ENCODE measurements around the gene PDCD7. TPM values are rescaled to one million over a fixed set of nuclear protein-coding genes. Genes with fewer than 3 reads are reported as not detected.
"Not testable (repeated sequence)": the region's sequence is repeated elsewhere in the genome, so short reads cannot be mapped to it uniquely, and the experiment has no call there.

Gene PDCD7, protein sequence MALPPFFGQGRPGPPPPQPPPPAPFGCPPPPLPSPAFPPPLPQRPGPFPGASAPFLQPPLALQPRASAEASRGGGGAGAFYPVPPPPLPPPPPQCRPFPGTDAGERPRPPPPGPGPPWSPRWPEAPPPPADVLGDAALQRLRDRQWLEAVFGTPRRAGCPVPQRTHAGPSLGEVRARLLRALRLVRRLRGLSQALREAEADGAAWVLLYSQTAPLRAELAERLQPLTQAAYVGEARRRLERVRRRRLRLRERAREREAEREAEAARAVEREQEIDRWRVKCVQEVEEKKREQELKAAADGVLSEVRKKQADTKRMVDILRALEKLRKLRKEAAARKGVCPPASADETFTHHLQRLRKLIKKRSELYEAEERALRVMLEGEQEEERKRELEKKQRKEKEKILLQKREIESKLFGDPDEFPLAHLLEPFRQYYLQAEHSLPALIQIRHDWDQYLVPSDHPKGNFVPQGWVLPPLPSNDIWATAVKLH
- 19.6 TPM for polyA plus RNA-seq (2012; ENCODE audit: missing spikeins)

DNA sequence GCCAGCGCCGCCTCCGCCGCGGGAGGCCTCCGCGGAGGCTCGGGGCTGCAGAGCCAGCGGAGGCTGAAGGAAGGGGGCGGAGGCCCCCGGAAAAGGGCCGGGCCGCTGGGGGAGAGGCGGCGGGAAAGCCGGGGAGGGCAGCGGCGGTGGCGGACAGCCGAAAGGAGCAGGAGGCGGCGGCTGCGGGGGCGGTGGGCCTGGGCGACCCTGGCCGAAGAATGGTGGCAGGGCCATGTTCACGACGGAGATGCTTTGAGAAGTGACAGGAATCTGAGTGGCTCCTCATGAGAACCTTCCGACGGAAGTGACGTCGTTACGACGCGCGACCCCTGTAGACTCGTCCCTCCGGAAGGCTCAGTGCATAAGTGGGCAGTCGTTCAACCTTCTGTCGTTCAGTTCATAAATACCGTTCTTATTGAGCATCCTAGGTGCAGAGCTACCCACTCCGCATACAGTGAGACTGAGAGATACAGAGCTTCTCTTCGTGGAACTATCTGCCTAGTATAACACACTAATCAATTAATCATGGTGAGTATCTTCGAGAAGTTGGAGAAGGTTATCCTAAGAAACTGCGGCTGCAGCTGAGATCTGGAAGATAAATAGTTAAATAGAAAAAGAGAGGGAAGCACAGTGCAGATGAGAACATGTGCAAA, at the start of gene PDCD7:
PDCD7 (minus strand) TSS at position 261 of the 653 bp plus-strand sequence; CDS start at position 234, 27 bp downstream.
- peak; percentile 96 for TF ChIP-seq POLR2A (IDR thresholded peaks at IDR 0.05; ENCODE audit: low read depth, low read length)
- TF ChIP-seq TAF1 (IDR thresholded peaks at IDR 0.05; ENCODE audit: borderline replicate concordance, low read depth, low read length) = peak; percentile 95
- TF ChIP-seq POLR2AphosphoS5 (IDR thresholded peaks at IDR 0.05; ENCODE audit: low read depth, low read length) = peak; percentile 98
- FAIRE-seq (peak; percentile 95), DNase-seq (ENCODE audit: insufficient read length) (peak; percentile 85)

DNA sequence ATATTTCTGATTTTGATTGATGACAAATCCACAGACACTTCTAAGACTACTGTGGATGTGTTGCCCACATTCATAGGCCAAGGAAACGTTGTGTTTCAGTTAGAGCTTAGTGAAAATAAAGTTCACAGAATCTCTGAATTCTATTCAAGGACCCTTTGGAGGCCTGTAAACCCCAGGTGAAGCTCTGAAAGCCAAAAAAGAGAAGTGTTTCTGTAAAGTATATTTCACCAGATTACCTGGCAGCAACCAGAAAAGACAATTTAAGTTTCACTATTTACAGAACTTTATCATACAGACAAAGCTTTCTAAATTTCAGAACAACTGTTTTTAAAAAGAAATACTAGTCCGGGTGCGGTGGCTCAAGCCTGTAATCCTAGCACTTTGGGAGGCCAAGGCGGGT, 48.9 kb upstream of the PDCD7 start:
- DNase-seq (ENCODE audit: insufficient read length) (no peak), FAIRE-seq (peak; percentile 9)
- TF ChIP-seq TAF1 (IDR thresholded peaks at IDR 0.05; ENCODE audit: borderline replicate concordance, low read depth, low read length) (no peak), POLR2AphosphoS5 (IDR thresholded peaks at IDR 0.05; ENCODE audit: low read depth, low read length) (no peak), POLR2A (IDR thresholded peaks at IDR 0.05; ENCODE audit: low read depth, low read length) (no peak)

- DNase-seq (ENCODE audit: insufficient read length); FAIRE-seq: not testable (repeated sequence)
These were observed 48.2 kb upstream of the PDCD7 start for GRCh38 chr15:65181582-65182353.

- FAIRE-seq (no peak), DNase-seq (ENCODE audit: insufficient read length) (no peak)
- TF ChIP-seq TAF1 (IDR thresholded peaks at IDR 0.05; ENCODE audit: borderline replicate concordance, low read depth, low read length) = no peak
- TF ChIP-seq POLR2AphosphoS5 (IDR thresholded peaks at IDR 0.05; ENCODE audit: low read depth, low read length) = no peak
- TF ChIP-seq POLR2A (IDR thresholded peaks at IDR 0.05; ENCODE audit: low read depth, low read length) = no peak
These were observed 46.6 kb upstream of the PDCD7 start for GRCh38 chr15:65180167-65180566.

DNA sequence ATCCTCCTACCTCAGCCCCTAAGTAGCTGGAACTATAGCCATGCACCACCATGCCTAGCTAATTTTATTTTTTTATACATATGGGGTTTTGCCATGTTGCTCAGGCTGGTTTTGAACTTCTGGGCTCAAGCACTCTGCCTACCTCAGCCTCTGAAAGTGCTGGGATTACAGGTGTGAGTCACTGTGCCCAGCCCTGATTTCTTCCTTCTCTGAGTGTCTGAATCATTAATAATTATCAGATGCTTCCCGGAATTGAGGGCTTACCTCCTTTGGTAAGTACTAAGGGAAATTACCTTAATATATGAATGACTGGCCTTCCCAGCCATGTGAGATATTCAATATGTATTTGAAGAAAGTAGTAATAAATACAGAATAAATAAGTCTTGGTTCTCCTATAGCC, 44.3 kb upstream of the PDCD7 start:
- FAIRE-seq = no peak
- DNase-seq (ENCODE audit: insufficient read length) = no peak
- TF ChIP-seq POLR2A (IDR thresholded peaks at IDR 0.05; ENCODE audit: low read depth, low read length) (no peak), TAF1 (IDR thresholded peaks at IDR 0.05; ENCODE audit: borderline replicate concordance, low read depth, low read length) (no peak), POLR2AphosphoS5 (IDR thresholded peaks at IDR 0.05; ENCODE audit: low read depth, low read length) (no peak)

GRCh38 chr15:65176056-65176455, 42.4 kb upstream of the PDCD7 start:
- no peak for TF ChIP-seq TAF1 (IDR thresholded peaks at IDR 0.05; ENCODE audit: borderline replicate concordance, low read depth, low read length)
- TF ChIP-seq POLR2A (IDR thresholded peaks at IDR 0.05; ENCODE audit: low read depth, low read length) = no peak
- TF ChIP-seq POLR2AphosphoS5 (IDR thresholded peaks at IDR 0.05; ENCODE audit: low read depth, low read length) = no peak
- FAIRE-seq = no peak
- DNase-seq (ENCODE audit: insufficient read length) = no peak

GRCh38 chr15:65175511-65175910, 41.9 kb upstream of the PDCD7 start:
- DNase-seq (ENCODE audit: insufficient read length) = no peak
- peak; percentile 44 for FAIRE-seq
- no peak for TF ChIP-seq POLR2AphosphoS5 (IDR thresholded peaks at IDR 0.05; ENCODE audit: low read depth, low read length)
- no peak for TF ChIP-seq POLR2A (IDR thresholded peaks at IDR 0.05; ENCODE audit: low read depth, low read length)
- TF ChIP-seq TAF1 (IDR thresholded peaks at IDR 0.05; ENCODE audit: borderline replicate concordance, low read depth, low read length) = no peak

DNA sequence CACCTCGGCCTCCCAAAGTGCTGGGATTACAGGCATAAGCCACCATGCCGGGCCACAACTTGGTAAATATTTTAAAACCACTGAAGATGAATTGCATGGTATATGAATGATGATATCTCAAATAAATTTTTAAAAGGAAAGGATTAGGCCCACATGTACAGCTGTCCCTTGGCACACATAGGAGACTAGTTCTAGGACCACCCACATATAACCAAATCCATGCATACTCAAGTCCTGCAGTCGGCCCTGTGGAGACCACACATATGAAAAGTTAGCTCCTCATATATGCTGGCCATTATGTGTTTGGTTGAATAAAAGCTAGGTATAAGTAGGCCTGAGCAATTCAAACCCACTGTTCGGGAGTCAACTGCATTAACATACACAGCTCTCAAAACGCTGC, 40.9 kb upstream of the PDCD7 start:
- no peak for TF ChIP-seq POLR2A (IDR thresholded peaks at IDR 0.05; ENCODE audit: low read depth, low read length)
- no peak for TF ChIP-seq POLR2AphosphoS5 (IDR thresholded peaks at IDR 0.05; ENCODE audit: low read depth, low read length)
- TF ChIP-seq TAF1 (IDR thresholded peaks at IDR 0.05; ENCODE audit: borderline replicate concordance, low read depth, low read length) = no peak
- no peak for FAIRE-seq
- no peak for DNase-seq (ENCODE audit: insufficient read length)

GRCh38 chr15:65172531-65172930, 38.9 kb upstream of the PDCD7 start:
- TF ChIP-seq TAF1 (IDR thresholded peaks at IDR 0.05; ENCODE audit: borderline replicate concordance, low read depth, low read length) (no peak), POLR2A (IDR thresholded peaks at IDR 0.05; ENCODE audit: low read depth, low read length) (no peak), POLR2AphosphoS5 (IDR thresholded peaks at IDR 0.05; ENCODE audit: low read depth, low read length) (no peak)
- DNase-seq (ENCODE audit: insufficient read length) = no peak
- FAIRE-seq = no peak

GRCh38 chr15:65171428-65171827, 37.8 kb upstream of the PDCD7 start:
- TF ChIP-seq TAF1 (IDR thresholded peaks at IDR 0.05; ENCODE audit: borderline replicate concordance, low read depth, low read length) = no peak
- TF ChIP-seq POLR2A (IDR thresholded peaks at IDR 0.05; ENCODE audit: low read depth, low read length) = no peak
- no peak for TF ChIP-seq POLR2AphosphoS5 (IDR thresholded peaks at IDR 0.05; ENCODE audit: low read depth, low read length)
- no peak for FAIRE-seq
- no peak for DNase-seq (ENCODE audit: insufficient read length)

- TF ChIP-seq POLR2A (IDR thresholded peaks at IDR 0.05; ENCODE audit: low read depth, low read length) (no peak), POLR2AphosphoS5 (IDR thresholded peaks at IDR 0.05; ENCODE audit: low read depth, low read length) (no peak), TAF1 (IDR thresholded peaks at IDR 0.05; ENCODE audit: borderline replicate concordance, low read depth, low read length) (no peak)
- DNase-seq (ENCODE audit: insufficient read length) (no peak), FAIRE-seq (no peak)
These were observed 32.3 kb upstream of the PDCD7 start for GRCh38 chr15:65165875-65166274.

Measured in GM12892 (cell line).